Dermis blood vessel endothelial cell (primary cell): ENCODE data around the gene PCDHB13. TPM values are rescaled to one million over a fixed set of nuclear protein-coding genes. Genes with fewer than 3 reads are reported as not detected.
"Not testable (repeated sequence)": the region's sequence is repeated elsewhere in the genome, so short reads cannot be mapped to it uniquely, and the experiment has no call there.

Experiments
- DNase-seq: peaks from one replicate; pipeline ENCODE4 v3.0.0; 2010
- total RNA-seq: library from RNA; depleted of rRNA; stranded (reverse); fragments of >200 nt; gene quantifications from 2 replicates; pipeline ENCODE4 v1.2.3, GENCODE V29; 2014

The PCDHB13 gene
- total RNA-seq, 1 donor from 2014 or later, result 1.4 TPM

DNA sequence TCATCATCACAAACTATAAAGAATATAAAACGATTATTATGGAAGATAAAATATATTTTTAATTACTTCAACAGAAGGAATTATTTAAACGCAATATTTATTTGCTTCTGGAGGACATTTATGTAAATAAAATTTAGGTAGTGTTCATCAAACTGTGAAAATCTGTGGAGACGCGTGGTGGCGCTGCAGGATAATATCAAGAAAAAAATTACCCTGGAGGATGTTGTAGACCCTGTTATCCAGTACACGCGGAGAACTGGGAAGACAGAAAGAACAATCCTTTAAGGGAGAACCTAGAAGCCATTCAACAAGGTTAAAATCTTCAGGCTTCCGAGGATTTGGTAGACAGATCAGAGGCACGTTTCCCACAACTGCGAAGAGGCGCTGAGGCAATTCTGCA is 5.2 kb upstream of the PCDHB13 start, which contains the start of gene PCDHB12:
Gene PCDHB12 (plus strand): TSS at position 242 of the 400 bp plus-strand sequence. CDS start 189 bp downstream, outside the sequence.
- DNase-seq, result peak; percentile 42

DNA sequence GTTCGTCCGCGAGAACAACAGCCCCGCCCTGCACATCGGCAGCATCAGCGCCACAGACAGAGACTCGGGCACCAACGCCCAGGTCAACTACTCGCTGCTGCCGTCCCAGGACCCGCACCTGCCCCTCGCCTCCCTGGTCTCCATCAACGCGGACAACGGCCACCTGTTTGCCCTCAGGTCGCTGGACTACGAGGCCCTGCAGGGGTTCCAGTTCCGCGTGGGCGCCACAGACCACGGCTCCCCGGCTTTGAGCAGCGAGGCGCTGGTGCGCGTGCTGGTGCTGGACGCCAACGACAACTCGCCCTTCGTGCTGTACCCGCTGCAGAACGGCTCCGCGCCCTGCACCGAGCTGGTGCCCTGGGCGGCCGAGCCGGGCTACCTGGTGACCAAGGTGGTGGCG is 3.4 kb upstream of the PCDHB13 start:
- not testable (repeated sequence) for DNase-seq

DNA sequence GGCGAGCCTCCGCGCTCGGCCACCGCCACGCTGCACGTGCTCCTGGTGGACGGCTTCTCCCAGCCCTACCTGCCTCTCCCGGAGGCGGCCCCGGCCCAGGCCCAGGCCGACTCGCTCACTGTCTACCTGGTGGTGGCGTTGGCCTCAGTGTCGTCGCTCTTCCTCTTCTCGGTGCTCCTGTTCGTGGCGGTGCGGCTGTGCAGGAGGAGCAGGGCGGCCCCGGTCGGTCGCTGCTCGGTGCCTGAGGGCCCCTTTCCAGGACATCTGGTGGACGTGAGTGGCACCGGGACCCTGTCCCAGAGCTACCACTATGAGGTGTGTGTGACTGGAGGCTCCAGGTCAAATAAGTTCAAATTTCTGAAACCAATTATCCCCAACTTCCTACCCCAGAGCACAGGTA is 2.9 kb upstream of the PCDHB13 start:
- not testable (repeated sequence) for DNase-seq

DNA sequence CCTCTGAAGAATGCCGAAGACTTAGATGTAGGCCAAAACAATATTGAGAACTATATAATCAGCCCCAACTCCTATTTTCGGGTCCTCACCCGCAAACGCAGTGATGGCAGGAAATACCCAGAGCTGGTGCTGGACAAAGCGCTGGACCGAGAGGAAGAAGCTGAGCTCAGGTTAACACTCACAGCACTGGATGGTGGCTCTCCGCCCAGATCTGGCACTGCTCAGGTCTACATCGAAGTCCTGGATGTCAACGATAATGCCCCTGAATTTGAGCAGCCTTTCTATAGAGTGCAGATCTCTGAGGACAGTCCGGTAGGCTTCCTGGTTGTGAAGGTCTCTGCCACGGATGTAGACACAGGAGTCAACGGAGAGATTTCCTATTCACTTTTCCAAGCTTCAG is 864 bp downstream of the PCDHB13 start:
- not testable (repeated sequence) for DNase-seq

DNA sequence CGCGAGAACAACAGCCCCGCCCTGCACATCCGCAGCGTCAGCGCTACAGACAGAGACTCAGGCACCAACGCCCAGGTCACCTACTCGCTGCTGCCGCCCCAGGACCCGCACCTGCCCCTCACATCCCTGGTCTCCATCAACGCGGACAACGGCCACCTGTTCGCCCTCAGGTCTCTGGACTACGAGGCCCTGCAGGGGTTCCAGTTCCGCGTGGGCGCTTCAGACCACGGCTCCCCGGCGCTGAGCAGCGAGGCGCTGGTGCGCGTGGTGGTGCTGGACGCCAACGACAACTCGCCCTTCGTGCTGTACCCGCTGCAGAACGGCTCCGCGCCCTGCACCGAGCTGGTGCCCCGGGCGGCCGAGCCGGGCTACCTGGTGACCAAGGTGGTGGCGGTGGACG is 1.8 kb downstream of the PCDHB13 start:
- not testable (repeated sequence) for DNase-seq

DNA sequence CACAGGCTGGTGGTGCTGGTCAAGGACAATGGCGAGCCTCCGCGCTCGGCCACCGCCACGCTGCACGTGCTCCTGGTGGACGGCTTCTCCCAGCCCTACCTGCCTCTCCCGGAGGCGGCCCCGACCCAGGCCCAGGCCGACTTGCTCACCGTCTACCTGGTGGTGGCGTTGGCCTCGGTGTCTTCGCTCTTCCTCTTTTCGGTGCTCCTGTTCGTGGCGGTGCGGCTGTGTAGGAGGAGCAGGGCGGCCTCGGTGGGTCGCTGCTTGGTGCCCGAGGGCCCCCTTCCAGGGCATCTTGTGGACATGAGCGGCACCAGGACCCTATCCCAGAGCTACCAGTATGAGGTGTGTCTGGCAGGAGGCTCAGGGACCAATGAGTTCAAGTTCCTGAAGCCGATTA is 2.3 kb downstream of the PCDHB13 start:
- DNase-seq, result not testable (repeated sequence)

DNA sequence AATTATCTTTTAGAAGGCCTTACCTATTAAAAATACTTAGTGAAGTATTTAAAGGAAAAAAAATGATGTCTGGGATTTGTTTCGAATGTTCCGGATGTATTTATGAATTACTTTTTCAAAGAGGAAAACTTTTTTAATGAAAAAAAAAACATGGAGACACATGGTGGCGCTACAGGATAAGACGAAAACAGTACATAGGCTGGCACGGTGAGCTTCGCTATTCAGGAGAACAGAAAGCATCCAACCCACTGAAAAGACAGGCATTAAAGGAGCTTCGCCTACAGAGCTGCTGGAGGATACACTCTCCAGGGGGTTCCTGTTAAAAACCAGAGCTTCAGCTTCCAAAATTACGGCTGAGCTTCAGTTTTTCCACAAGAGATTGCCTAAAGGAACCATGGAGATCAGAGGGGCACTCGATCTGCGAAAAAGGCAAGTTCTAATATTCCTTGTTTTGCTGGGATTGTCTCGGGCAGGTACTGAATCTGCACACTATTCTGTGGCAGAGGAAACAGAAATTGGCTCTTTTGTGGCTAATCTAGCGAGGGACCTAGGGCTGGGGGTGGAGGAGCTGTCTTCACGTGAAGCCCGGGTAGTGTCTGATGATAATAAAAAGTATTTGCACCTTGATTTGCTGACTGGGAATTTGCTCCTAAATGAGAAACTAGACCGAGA is 9.5 kb downstream of the PCDHB13 start, which contains the start of gene PCDHB14:
Gene PCDHB14 (plus strand): TSS at position 232 of the 672 bp plus-strand sequence. CDS start 163 bp downstream, at position 395.
- peak; percentile 60 for DNase-seq

DNA sequence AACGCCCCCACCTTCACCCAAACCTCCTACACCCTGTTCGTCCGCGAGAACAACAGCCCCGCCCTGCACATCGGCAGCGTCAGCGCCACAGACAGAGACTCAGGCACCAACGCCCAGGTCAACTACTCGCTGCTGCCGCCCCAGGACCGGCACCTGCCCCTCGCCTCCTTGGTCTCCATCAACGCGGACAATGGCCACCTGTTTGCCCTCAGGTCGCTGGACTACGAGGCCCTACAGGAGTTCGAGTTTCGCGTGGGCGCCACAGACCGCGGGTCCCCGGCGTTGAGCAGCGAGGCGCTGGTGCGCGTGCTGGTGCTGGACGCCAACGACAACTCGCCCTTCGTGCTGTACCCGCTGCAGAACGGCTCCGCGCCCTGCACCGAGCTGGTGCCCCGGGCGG is 11.1 kb downstream of the PCDHB13 start:
- not testable (repeated sequence) for DNase-seq

DNA sequence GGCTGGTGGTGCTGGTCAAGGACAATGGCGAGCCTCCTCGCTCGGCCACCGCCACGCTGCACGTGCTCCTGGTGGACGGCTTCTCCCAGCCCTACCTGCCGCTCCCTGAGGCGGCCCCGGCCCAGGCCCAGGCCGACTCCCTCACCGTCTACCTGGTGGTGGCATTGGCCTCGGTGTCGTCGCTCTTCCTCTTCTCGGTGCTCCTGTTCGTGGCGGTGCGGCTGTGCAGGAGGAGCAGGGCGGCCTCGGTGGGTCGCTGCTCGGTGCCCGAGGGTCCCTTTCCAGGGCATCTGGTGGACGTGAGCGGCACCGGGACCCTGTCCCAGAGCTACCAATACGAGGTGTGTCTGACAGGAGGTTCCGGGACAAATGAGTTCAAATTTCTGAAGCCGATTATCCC is 11.7 kb downstream of the PCDHB13 start:
- DNase-seq, result not testable (repeated sequence)

DNA sequence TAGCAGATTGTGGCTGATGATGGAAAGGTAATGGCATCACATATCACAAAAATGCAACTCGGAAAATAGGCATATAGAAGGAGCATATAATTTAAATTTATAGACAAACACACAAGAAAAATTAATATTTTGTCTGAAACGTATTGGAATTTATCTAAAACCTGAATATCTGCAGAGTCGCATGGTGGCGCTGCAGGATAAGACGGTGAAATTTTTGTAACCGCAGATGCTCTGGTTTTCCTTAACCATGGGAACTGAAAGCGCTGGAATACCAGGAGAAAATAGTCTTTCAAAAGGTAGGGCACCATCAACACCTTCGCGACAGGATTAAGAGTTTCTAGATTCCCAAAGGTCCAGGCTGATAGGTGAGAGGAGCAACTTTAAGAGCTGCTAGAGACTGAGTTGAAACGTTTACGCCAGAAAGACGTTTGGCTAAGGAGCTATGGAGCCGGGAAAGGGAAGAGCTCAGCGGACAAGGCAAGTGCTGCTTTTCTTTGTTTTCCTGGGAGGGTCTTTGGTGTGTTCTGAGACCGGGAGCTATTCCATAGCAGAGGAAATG is 20.5 kb downstream of the PCDHB13 start:
- peak; percentile 39 for DNase-seq

DNA sequence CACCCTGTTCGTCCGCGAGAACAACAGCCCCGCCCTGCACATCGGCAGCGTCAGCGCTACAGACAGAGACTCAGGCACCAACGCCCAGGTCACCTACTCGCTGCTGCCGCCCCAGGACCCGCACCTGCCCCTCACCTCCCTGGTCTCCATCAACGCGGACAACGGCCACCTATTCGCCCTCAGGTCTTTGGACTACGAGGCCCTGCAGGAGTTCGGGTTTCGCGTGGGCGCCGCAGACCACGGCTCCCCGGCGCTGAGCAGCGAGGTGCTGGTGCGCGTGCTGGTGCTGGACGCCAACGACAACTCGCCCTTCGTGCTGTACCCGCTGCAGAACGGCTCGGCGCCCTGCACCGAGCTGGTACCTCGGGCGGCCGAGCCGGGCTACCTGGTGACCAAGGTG is 22.2 kb downstream of the PCDHB13 start:
- not testable (repeated sequence) for DNase-seq

DNA sequence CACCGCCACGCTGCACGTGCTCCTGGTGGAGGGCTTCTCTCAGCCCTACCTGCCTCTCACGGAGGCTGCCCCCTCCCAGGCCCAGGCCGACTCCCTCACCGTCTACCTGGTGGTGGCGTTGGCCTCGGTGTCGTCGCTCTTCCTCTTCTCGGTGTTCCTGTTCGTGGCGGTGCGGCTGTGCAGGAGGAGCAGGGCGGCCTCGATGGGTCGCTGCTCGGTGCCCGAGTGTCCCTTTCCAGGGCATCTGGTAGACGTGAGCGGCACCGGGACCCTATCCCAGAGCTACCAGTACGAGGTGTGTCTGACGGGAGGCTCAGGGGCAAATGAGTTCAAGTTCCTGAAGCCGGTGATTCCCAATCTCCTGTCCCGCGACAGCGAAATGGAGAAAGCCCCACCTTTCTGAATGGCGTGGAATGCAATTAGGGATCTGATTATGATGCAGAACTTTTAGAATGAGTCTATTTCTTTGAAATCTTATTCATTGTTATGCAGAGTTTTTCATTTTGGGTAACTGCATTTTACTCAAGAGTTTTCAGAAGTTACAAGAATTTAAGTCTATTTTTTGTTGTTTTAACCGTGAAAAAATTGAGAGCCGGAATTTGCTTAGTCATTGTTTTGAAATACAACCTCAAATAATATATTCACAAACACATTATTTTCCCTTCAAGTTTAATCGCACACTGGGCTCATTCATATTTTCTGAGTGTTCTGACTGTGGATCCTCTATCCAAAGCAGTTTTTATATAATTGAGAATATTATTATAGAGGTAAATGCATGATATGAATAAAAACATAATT is 23.0 kb downstream of the PCDHB13 start:
- DNase-seq, result no peak

DNA sequence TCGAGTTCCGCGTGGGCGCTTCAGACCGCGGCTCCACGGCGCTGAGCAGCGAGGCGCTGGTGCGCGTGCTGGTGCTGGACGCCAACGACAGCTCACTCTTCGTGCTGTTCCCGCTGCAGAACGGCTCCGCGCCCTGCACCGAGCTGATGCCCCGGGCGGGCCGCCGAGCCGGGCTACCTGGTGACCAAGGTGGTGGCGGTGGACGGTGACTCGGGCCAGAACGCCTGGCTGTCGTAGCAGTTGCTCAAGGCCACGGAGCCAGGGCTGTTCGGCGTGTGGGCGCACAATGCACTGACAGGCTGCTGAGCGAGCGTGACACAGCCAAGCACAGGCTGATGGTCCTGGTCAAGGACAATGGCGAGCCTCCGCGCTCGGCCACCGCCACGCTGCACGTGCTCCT is 27.8 kb downstream of the PCDHB13 start:
- DNase-seq, result no peak

DNA sequence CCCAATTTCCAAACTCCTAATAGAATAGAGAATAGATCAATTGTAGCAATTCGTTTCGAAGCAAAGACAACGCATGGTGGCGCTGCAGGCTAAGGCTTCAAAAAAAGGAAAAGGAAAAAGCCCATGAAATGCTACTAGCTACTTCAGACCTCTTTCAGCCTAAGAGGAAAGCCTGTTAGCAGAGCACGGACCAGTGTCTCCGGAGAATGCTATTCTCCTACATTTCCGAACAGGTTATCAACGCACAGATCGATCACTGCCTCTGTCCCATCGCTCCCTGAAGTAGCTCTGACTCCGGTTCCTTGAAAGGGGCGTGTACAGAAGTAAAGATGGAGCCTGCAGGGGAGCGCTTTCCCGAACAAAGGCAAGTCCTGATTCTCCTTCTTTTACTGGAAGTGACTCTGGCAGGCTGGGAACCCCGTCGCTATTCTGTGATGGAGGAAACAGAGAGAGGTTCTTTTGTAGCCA is 31.6 kb downstream of the PCDHB13 start, which contains the start of gene PCDHB15:
Gene PCDHB15 (plus strand): TSS at position 146 of the 468 bp plus-strand sequence. CDS start 184 bp downstream, at position 330.
- DNase-seq, result peak; percentile 29

DNA sequence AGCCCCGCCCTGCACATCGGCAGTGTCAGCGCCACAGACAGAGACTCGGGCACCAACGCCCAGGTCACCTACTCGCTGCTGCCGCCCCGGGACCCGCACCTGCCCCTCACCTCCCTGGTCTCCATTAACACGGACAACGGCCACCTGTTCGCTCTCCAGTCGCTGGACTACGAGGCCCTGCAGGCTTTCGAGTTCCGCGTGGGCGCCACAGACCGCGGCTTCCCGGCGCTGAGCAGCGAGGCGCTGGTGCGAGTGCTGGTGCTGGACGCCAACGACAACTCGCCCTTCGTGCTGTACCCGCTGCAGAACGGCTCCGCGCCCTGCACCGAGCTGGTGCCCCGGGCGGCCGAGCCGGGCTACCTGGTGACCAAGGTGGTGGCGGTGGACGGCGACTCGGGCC is 33.3 kb downstream of the PCDHB13 start:
- DNase-seq, result not testable (repeated sequence)

DNA sequence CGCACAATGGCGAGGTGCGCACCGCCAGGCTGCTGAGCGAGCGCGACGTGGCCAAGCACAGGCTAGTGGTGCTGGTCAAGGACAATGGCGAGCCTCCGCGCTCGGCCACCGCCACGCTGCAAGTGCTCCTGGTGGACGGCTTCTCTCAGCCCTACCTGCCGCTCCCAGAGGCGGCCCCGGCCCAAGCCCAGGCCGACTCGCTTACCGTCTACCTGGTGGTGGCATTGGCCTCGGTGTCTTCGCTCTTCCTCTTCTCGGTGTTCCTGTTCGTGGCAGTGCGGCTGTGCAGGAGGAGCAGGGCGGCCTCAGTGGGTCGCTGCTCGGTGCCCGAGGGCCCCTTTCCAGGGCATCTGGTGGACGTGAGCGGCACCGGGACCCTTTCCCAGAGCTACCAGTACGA is 33.7 kb downstream of the PCDHB13 start:
- DNase-seq, result not testable (repeated sequence)

DNA sequence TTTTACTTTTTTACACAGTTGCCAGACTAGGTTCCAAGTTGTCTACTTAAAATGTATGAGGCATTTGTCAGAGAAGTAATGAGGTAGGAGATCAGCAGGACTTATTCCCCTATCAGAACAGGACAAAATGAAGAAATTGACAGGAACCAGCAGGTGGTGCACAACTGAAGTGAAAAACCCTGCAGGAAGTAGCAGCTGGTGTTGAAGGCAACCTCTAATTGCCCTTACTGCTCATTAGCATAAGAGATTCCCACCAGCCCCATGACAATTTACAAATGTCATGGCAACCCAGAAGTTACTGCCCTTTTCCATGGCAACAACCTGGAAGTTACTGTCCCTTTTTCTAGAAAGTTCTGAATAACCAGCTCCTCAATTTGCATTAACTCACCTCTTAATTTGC is 36.9 kb downstream of the PCDHB13 start:
- no peak for DNase-seq

DNA sequence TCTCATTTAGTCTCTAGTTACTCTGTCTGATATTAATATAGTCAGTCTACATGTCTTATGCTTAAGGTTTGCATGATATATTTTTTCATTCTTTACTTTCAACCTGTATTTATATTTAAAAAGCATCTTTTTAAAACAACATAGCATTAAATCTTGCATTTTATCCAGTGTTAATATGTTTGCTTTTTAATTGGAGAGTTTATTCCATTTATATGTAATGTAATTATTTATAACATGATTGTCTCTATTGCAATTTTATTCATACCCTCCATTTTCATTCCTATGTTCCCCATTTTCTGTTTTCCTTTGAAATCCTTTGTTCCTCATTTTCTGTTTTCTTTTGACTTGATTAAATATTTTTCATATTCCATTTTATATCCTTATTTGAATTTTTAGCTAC is 44.7 kb downstream of the PCDHB13 start:
- no peak for DNase-seq

DNA sequence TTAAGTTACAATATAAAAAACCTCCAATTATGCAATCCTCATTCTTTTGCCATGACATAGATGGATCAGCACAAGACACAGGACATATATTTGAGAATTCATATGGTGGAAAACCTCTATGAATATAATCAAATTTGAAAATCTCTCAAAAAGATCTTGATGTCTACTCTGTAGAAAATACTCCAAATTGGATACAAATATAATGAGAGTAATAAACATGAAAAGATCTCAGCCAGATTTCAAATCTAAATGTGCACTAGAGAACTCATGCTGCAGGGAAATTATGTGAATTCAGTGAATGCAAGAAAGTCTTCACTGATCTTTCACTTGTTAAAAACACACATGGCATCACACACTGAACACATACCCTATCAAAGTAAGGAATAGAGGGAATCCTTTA is 45.2 kb downstream of the PCDHB13 start:
- no peak for DNase-seq

DNA sequence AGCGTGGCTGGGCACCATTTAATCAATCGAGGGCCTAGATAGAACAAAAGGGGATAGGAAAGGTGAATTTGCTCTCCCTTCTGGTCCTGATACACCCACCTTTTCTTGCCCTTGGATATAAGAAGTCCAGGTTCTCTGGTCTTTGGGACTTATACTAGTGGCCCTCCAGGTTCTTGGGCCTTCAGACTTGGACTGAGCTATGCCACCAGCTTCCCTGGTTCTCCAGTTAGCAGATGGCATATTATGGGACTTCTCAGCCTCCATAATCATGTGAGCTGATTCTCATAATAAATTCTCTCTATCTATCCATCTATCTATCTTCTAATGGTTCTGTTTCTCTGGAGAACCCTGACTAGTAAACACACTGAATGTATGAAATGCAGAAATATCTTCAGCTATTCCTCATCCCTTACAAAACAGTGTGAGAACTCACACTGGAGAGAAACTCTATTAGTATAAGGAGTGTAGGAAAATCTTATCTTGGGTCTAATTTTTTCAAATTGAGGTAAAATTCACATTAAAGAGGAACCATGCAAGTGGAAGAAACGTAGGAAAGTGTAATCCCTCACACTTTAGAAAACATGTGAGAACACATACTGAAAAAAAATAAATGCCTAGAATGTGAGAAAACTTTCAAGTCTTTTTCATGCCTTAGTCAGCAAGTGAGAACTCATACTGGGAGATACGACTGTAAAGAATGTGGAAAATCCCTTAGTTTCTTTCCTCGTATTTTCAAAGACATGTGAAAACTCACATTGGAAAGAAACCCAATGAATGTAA is 46.9 kb downstream of the PCDHB13 start:
- peak; percentile 18 for DNase-seq

DNA sequence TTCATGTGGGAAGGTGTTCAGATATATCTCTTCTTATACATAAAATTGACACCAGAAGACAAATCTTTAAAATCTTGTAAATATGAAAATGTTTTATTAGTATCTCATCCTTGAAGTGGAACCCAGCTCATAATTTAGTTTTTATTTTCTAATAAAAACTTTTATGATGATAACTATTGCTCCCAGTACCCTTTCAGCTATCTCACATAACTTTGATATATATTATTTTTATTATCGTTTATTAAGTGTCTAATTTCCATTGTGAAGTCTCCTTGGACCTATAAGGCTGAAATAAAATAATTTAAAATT is 47.5 kb downstream of the PCDHB13 start:
- no peak for DNase-seq
